GM06990 (cell line): Measurements from ENCODE around the gene PCDHAC2.

Experiments
- DNase-seq: peaks from one replicate; pipeline ENCODE4 v3.0.0-alpha.2; 2011; ENCODE audit not compliant: insufficient read length; ENCODE audit errors: extremely low read depth
- H3K27me3 ChIP-seq: replicated peaks from 2 replicates; pipeline ENCODE4 v1.6.0; 2011; ENCODE audit warnings: low read length; ENCODE audit not compliant: control insufficient read depth, insufficient read depth
- H3K36me3 ChIP-seq: 2 replicates; pipeline ENCODE4 v1.5.1; 2011; ENCODE audit warnings: low read length; ENCODE audit not compliant: control insufficient read depth, insufficient read depth
- H3K4me3 ChIP-seq: replicated peaks from 2 replicates; pipeline ENCODE4 v1.5.1; 2011; ENCODE audit warnings: low read depth, mild to moderate bottlenecking, control low read depth, low read length
- CTCF ChIP-seq: IDR thresholded peaks from 2 replicates; pipeline ENCODE4 v1.5.1; 2011; ENCODE audit warnings: low read length, control low read depth, mild to moderate bottlenecking, inconsistent platforms; ENCODE audit not compliant: insufficient read depth, poor library complexity, severe bottlenecking

PCDHAC2 gene

GRCh38 chr5:140966293-140967225, at the start of gene PCDHAC2:
Gene PCDHAC2 (plus strand): TSS chr5:140966476. CDS start chr5:140966767, 291 bp downstream.
- peak; percentile 1 for DNase-seq
- TF ChIP-seq CTCF, result no peak
- Histone ChIP-seq H3K36me3 (no peaks in the 10 kb centered on the region), H3K4me3 (no peak within 1 kb of the TSS), H3K27me3 (no peaks in the 10 kb centered on the region)

GRCh38 chr5:140923601-140924000, 42.7 kb upstream of the PCDHAC2 start:
- H3K27me3 ChIP-seq, result no peaks in the 10 kb centered on the region
- TF ChIP-seq CTCF, result no peak
- DNase-seq, result no peak
- H3K4me3 ChIP-seq, result no peak overlapping the region
- H3K36me3 ChIP-seq, result no peaks in the 10 kb centered on the region

GRCh38 chr5:140925806-140926442, 40.4 kb upstream of the PCDHAC2 start, which contains the start of gene PCDHAC1:
Gene PCDHAC1 (plus strand): TSS chr5:140926299. CDS start chr5:140926893, 594 bp downstream.
- TF ChIP-seq CTCF, result no peak
- Histone ChIP-seq H3K27me3 (no peaks in the 10 kb centered on the region), H3K36me3 (no peaks in the 10 kb centered on the region), H3K4me3 (no peak within 1 kb of the TSS)
- no peak for DNase-seq

GRCh38 chr5:140926443-140927227, 39.6 kb upstream of the PCDHAC2 start:
- no peaks in the 10 kb centered on the region for H3K36me3 ChIP-seq

More at GRCh38 chr5:140926443-140927227, 39.6 kb upstream of the PCDHAC2 start:
- no peaks in the 10 kb centered on the region for H3K27me3 ChIP-seq
- no peak for TF ChIP-seq CTCF
- no peak overlapping the region for H3K4me3 ChIP-seq
- peak; percentile 9 for DNase-seq
